ENCODE results near the gene CDKN2B-AS1. TPM values are rescaled to one million over a fixed set of nuclear protein-coding genes. Genes with fewer than 3 reads are reported as not detected.
A peak's percentile ranks its signal among the peaks of the same experiment; 100 is the strongest.

The CDKN2B-AS1 gene
- total and polyA plus RNA-seq, 8 donors, result 0.18 to 1.6 (median 0.36) TPM

DNA sequence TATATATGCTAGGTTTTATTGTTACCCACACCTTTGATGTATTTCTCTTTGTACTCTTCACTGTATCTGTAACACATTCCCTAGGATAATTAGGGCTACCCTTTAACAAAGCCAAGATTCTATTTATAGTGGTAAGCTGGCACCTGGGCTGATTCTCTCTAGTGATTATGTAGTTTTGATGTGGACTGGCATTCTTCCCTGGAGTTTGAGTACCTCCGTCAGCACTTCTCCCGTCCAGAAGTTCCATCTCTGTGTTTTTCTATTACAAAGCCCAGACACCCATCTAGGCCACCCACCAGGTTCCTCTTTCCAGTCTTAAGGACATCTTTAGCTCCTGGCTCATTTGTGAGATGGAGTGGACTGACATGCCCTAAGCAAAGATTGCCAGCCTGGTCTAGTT lies 70.4 kb downstream of the CDKN2B-AS1 start:
- DNase-seq (no peak), ATAC-seq (peak; percentile 47)
- no peaks in the 10 kb centered on the region for H3K9me3 ChIP-seq
- no peaks in the 10 kb centered on the region for H3K36me3 ChIP-seq
- no peak overlapping the region for H3K27ac ChIP-seq
- intact Hi-C loops (cut with DNase I), result no loop called here
- H3K4me3 ChIP-seq, result no peak overlapping the region
- no peaks in the 10 kb centered on the region for H3K27me3 ChIP-seq
- TF ChIP-seq CTCF (IDR thresholded peaks at IDR 0.05), result no peak
- no peaks in the 10 kb centered on the region for H3K4me1 ChIP-seq

DNA sequence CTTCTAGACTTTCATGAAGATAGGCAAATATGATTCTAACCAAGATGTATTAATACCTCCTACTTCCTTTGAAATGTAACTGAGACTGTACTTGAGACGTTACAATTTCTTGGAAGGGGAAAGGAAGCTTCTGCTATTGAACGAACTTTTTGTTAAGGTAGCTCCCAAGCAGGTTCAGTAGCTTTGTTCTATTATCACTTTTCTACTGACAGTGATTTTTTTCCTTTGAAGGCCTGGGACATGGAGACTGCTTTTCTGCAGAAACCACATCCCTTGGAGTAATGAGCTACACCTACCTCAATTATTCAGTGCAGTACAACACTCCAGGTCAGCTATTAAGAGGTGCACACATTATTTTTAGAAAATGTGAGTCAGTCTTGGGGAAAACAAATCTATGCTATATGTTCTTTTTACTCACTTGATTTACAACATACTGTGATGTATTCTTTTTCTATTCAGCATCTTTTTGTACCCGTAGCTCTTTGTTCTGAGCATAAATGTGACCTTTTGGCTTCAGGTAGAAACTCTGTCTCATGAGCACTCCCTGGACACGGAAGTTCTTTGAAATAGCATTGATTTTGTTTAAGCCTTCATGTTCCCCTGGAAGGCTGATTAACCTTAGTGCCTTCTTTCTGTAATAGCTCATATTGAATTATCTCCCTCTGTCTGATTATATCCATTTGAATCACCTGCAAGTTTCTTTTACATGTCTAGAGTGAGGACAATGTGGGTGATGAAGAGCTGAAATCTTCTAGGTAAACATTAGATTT lies 71.0 kb downstream of the CDKN2B-AS1 start:
- intact Hi-C loops (cut with DNase I), result no loop called here
- TF ChIP-seq CTCF (IDR thresholded peaks at IDR 0.05), result no peak
- no peaks in the 10 kb centered on the region for H3K4me1 ChIP-seq
- DNase-seq, result no peak
- H3K36me3 ChIP-seq, result no peaks in the 10 kb centered on the region
- H3K9me3 ChIP-seq, result no peaks in the 10 kb centered on the region
- peak; percentile 50 for ATAC-seq
- H3K4me3 ChIP-seq, result no peak overlapping the region
- no peaks in the 10 kb centered on the region for H3K27me3 ChIP-seq
- no peak overlapping the region for H3K27ac ChIP-seq

GRCh38 chr9:22067196-22067595 lies 72.6 kb downstream of the CDKN2B-AS1 start:
- Histone ChIP-seq H3K9me3 (no peaks in the 10 kb centered on the region), H3K36me3 (no peaks in the 10 kb centered on the region), H3K4me1 (no peaks in the 10 kb centered on the region), H3K27ac (no peak overlapping the region), H3K27me3 (no peaks in the 10 kb centered on the region), H3K4me3 (no peak overlapping the region)
- DNase-seq, result no peak
- intact Hi-C loops (cut with DNase I), result no loop called here
- ATAC-seq, result no peak
- no peak for TF ChIP-seq CTCF (IDR thresholded peaks at IDR 0.05)

- intact Hi-C loops (cut with DNase I), result no loop called here
- no peaks in the 10 kb centered on the region for H3K36me3 ChIP-seq
- H3K4me1 ChIP-seq, result no peaks in the 10 kb centered on the region
- no peak overlapping the region for H3K4me3 ChIP-seq
- H3K27me3 ChIP-seq, result no peaks in the 10 kb centered on the region
- no peak for TF ChIP-seq CTCF (IDR thresholded peaks at IDR 0.05)
- DNase-seq, result no peak
- ATAC-seq, result no peak
- H3K9me3 ChIP-seq, result no peaks in the 10 kb centered on the region
- no peak overlapping the region for H3K27ac ChIP-seq
These were observed 73.8 kb downstream of the CDKN2B-AS1 start for GRCh38 chr9:22068369-22068768.

DNA sequence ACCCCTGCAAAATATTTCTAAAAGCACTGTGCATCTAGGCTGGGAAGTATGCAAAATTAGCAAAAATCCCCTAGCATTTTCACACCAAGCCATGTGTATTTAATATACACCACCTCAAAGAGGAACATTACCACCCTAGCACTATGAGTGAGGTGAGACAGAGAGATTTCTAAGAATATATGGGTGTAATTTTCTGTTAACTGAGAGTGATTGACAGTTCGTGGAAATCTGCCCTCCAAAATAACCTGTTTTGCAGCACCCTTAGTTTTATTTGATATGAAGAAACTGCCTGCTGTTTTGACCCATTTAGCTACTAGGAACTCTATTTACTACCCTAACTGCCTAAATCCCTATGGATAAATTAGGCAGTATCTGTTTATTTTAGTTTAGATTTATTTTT lies 78.8 kb downstream of the CDKN2B-AS1 start:
- no peak overlapping the region for H3K4me3 ChIP-seq
- H3K27me3 ChIP-seq, result no peaks in the 10 kb centered on the region
- no peaks in the 10 kb centered on the region for H3K36me3 ChIP-seq
- intact Hi-C loops (cut with DNase I), result no loop called here
- ATAC-seq, result no peak
- no peaks in the 10 kb centered on the region for H3K9me3 ChIP-seq
- TF ChIP-seq CTCF (IDR thresholded peaks at IDR 0.05), result no peak
- no peak overlapping the region for H3K27ac ChIP-seq
- no peaks in the 10 kb centered on the region for H3K4me1 ChIP-seq
- no peak for DNase-seq
